Embryonic facial prominence (tissue), 1 donor: ENCODE data around the gene PRR5.

ENCODE experiments used
- DNase-seq: peaks from one replicate; pipeline ENCODE4 v3.0.0-alpha.2; 2016; ENCODE audit errors: extremely low spot score

The PRR5 gene

DNA sequence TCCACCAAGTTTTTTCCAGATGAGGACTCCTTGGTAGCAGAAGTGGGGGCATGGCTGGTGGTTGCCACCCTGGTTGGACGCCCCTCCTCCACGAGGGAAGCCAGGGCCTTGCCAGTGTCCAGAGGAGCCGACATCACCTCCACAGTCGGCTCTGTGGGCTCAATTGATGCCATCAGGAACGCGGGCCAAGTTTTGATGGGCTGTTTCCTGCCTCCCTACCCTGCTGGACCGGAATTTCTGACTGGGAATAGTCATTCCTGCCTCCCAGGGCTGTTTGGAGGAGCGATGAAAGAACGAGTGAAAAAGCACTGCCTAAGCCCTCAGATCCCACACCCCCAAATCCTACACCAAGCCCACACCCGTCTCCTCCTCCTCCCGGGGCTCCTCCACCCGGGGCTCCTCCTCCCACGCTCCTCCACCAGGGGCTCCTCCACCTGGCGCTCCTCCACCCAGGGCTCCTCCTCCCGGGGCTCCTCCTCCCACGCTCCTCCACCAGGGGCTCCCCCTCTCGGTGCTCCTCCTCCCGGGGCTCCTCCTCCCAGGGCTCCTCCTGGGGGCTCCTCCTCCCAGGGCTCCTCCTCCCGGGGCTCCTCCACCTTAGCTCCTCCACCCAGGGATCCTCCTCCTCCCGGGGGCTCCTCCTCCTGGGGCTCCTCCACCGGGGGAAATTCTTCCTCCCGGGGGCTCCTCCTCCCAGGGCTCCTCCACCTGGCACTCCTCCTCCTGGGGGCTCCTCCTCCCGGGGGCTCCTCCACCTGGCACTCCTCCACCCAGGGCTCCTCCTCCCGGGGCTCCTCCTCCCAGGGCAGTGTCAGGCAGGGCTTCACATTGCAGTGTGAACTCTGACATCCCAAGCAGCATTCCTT lies 10.0 kb upstream of the PRR5 start:
- no peak for DNase-seq

DNA sequence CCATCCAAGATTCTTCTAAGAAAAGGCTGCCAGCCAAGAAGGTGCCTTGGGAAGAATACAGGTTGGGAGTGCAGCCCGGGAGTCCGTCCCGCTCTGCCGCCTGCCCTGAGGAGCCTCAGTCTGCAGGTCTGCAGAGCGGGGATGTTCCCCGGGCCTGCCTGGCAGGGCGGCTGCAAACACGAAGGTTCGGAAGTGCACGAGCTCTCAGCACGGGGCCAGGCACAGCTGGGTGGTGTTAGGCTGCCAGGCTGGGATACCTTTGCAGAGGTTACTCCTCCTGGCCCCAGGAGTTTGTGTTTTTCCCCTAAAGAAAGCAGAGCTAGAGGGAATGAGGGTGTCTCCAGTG lies 9.4 kb upstream of the PRR5 start:
- DNase-seq = no peak

DNA sequence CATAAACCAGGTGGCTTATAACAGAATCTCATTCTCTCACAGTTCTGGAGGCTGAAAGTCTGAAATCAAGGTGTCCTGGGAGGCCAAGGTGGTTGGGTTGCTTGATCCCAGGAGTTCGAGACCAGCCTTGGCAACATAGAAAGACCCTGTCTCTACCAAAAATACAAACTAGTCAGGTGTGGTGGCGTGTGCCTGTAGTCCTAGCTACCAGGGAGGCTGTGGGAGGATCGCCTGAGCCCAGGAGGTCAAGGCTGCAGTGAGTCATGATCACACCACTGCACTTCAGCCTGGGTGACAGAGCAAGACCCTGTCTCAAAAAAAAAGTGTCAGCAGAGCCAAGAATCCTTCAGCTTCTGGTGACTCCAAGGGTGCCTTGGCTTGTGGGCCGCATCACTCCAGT lies 8.9 kb upstream of the PRR5 start:
- no peak for DNase-seq

GRCh38 chr22:44693756-44694155 lies 8.2 kb upstream of the PRR5 start:
- DNase-seq = no peak

GRCh38 chr22:44697423-44698141 lies 4.4 kb upstream of the PRR5 start:
- no peak for DNase-seq

GRCh38 chr22:44698531-44699421 lies 3.2 kb upstream of the PRR5 start:
- DNase-seq = peak; percentile 76

GRCh38 chr22:44700456-44700855 lies 1.5 kb upstream of the PRR5 start:
- DNase-seq = no peak

DNA sequence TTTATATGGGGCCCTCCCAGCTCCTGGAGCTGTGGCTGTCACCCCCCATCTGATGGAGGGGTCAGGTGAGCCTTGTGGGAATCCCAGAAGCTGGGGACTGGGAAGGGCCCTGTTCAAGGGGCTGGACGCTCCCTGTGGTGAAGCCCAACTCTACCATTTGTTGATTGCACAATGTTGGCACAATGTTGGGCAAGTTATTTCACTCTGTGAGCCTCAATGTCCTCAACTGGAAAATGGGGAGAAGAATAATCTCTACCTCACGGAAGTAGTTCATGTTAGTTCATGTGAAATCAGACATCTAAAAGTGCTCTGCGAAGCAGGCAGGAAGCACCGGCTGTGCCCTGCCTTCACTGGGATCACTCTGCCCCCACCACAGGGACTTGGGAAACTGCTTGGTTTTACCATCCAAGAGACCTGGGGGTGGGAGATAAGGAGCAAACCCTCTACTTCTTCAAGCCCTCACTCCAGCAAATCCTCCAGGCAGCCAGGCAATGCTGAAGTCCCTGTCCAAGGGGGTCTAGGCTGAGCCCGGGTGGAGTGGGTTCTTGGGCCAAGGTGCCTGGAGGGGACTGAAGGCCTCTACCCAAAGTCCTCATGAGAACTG lies 715 bp upstream of the PRR5 start:
- no peak for DNase-seq

DNA sequence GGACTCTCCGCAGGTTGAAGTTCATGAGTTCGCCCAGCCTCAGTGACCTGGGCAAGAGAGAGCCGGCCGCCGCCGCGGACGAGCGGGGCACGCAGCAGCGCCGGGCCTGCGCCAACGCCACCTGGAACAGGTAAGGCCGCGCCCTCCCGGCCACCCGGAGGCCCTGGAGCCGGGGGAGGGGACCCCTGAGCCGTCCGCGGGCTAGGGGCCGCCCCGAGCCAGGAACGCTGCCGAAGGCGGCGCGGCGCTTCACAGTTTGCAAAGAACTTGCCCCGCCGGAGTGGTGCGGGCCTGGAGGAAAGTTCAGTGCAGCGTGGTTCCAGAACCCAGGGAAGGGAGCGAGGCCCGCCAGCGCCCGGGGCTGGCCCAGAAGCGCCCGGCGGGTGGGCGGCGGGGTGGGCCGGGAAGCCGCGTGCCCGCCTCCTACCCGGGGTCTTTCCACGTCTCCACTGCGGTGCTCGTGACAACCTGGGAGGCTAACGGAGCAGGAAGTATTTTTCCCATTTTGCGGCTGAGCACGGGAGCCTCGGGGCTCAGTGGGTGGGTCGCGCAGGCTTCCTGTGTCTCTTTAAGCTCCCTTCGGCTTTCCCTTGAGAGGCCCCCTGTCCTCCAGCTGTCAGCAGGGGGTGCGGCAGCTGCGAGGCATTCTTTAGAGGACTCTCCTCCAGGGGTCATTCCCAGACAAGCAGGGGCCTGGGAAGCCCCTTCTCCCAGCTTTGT lies 635 bp downstream of the PRR5 start:
- DNase-seq = peak; percentile 39

- DNase-seq = no peak
Measured at GRCh38 chr22:44703255-44703870, 1.4 kb downstream of the PRR5 start.

DNA sequence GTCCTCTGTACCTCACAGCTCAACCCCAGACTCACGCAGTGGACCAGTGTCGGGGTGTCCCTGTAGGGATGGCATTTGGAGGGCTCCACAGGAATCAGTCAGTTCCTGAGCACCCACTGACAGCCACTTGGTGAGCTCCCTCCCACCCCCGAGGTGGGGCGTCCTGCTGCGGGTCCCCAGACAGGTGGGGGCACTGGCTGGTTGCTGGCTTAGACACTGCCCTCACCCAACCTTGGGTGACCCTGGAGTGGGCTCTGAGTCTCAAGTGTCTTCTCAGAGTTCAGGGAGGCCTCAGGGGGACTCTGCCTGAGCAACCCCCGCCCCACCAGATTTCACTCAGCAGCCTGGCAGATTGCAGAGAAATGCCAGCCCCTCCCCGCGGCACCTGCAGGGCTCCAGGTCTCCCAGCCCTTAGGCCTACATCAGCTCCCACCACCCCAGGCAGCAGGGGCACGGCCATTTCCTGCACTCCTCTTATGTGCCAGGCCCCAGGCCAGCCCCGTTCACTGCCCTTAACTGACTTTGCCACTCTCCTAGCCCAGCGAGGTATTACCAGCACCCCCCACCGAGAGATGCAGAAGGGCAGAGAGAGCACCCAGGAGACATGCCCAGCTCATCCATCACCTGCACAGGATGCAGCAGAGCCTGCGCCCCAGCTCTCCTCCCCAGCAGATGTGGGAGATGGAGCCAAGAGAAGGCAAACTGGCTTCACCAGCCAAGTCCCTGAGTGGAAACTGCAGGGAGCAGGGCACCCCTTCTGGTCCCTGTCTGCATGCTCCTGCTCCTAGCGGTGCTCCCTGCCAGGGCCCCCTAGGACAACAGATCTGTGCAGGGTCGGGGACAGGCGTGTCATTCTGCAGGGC lies 2.4 kb downstream of the PRR5 start:
- no peak for DNase-seq

GRCh38 chr22:44705022-44705297 lies 3.0 kb downstream of the PRR5 start:
- no peak for DNase-seq

GRCh38 chr22:44706488-44706887 lies 4.5 kb downstream of the PRR5 start:
- no peak for DNase-seq

DNA sequence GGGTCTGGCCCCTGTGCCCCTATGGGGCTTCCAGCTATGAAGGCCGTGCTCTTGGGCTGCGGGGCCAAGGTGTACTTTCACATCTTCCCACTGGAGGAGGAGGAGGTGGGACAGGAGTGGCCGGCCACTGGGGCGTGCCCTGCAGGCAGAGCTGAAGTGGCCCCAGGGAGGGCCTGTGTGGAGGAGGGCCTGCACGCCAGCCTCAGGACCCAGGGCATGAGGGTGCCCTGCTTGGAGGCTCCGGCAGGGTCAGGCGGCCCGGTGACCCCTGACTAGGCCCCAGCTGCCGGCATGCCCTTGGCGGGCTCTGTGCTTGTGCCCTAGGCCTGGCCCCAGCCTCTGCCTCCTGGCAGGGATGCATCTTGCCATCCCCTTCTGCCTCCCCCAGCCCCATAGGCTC lies 5.2 kb downstream of the PRR5 start:
- DNase-seq = no peak

- no peak for DNase-seq
Measured at GRCh38 chr22:44707752-44708151, 5.7 kb downstream of the PRR5 start.

DNA sequence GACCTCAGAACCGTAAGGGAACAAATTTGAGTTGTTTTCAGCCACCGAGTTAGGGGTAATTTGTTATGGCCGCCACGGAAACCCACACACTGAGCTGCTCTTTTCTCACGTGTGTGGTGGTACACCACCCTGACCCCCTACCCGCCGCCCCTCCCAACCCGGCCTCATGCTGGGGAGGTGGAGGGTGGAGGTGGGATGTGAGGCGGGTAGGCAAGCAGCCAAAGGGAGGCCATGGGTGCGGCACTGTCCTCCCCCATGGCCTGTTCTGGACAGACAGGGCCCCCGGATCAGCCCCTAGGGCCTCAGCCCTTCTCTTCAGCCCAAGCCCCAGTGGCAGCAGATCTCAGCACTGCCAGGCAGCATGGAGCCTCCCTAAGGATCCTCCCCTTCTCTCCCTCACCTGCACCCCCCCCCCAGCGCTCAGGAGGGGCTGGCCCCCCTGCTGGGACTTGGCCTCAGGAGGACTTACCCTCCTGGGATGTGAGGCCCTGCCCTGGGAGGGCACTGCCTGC lies 7.9 kb downstream of the PRR5 start:
- no peak for DNase-seq

- DNase-seq = no peak
Measured at GRCh38 chr22:44710474-44711240, 8.7 kb downstream of the PRR5 start.

GRCh38 chr22:44711241-44711560 lies 9.2 kb downstream of the PRR5 start:
- no peak for DNase-seq
